HTERT RPE-1 (cell line): Measurements from ENCODE around the gene RNH1.

Experiments
- in situ Hi-C: fragments of 300-500 bp; cut with MboI; formaldehyde crosslinking; loops from 4 replicates; pipeline ENCODE4 v1.14.3; 2020; ENCODE audit warnings: low sequenced_read_pairs

RNH1 gene

GRCh38 chr11:537622-538430, 30.8 kb upstream of the RNH1 start:
- in situ Hi-C loops: no loop called here

DNA sequence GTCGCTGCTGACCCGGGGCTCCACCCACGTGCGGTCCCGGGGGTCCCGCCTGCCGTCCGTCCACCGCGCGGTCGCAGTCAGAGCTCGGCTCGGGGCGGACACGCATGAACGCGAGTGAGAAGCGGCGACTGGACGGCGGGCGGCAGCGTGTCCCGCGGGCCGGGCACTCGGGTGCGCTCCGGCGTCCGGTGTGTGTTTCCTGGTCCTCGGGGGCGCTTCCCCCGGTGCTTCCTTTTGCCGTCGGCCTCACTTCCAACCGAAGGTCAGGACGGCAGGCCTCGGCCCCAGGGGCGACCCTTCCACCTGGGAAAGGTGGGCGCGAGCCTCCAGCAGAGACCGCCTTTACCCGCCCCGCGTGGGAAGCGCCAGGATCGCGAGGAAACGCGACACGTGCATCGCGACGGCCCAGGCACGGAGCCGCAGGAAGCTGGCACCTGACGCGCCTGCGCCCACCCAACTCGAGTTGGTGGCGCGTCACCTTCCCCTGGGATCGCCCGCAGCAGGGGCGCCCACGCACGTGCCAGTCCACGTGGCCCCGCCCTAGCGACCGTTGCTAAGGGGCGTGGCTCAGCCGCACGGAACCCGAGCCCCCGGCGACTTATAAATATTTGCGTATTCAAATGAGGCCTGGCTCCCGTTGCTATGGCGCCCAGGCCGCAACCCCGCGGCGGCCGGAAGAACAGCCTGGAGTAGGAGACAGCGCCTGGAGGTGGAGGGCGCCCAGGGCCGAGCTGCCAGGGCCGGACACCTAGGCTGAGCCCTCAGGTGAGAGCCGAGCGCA, 30.0 kb upstream of the RNH1 start, which contains the start of gene LRRC56:
Gene LRRC56 (plus strand): TSS at position 687 of the 781 bp plus-strand sequence. CDS start 3,158 bp downstream, outside the sequence.
- in situ Hi-C loops: no loop called here

DNA sequence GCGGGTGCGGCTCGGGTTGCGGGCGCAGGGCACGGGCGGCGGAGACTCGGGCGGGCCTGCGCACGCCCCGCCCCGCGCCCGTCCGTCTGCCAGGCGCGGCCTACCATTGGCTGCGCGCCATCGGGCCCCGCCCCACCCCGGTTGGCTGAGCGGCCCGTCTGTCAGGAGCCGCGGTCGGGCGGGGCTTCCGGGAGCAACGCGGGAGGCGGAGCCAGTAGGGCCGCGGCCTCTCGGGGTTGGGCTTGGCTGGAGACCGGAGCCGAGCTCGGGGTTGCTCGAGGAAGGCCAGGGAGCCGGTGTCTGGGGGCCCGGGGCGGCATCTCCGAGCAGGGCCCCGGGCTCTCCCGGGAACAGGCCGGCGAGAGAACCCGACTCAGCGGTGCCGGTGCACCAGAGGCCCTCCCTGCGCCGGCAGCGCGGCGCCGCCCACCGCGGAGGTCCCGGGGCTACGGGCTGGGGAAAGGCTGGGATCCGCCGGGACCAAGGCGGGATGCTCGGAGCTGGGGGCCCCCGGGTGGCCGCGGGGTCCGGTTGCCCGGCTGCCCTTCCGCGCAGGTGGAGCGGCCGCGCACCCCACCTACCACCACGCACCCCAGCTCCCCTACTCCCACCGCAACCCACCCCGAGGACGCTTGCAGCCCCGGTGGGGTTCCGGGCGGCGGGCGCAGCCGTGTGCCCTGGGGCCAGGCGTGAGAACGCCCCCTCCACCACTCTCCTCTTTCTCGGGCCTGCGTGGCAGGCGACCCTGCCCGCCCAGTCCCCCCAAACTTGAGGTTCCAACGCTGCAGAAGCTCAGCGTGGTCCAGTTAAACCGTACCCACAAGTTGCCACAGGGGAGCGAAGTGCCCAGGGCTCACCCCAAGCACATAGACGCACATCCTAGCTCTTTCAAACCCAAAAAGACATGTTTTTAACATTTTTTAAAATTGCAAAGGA, 28.7 kb upstream of the RNH1 start, which contains the start of gene HRAS:
Gene HRAS (minus strand): TSS at position 58 of the 936 bp plus-strand sequence.
- in situ Hi-C loops: no loop called here

GRCh38 chr11:535210-535518, 28.1 kb upstream of the RNH1 start:
- in situ Hi-C loops: no loop called here

GRCh38 chr11:534396-535209, 27.6 kb upstream of the RNH1 start:
- in situ Hi-C loops: no loop called here

GRCh38 chr11:533586-534395, 26.7 kb upstream of the RNH1 start:
- in situ Hi-C loops: no loop called here

DNA sequence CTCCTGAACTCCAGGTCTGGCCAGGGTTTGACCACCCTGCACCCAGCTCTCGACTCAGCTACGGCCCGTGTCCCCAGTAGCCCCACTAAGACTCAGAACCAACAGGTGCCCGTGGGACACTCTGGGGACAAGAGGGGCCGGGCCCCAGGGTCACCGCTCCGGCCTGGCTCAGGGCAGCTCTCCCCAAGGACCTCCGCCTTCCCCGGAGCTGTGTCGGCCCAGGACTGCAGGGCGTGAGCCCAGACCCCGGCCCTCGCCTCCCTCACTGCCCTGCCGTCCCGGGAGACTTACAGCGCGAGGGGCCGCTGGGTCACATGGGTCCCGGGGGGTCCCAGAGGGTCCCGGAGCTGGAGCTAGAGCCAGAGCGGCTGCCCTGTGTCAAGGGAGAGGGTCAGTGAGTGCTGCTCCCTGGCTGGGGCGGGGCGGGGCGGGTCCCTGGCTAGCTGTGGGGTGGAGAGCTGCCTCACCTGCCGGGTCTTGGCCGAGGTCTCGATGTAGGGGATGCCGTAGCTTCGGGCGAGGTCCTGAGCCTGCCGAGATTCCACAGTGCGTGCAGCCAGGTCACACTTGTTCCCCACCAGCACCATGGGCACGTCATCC, 26.0 kb upstream of the RNH1 start:
- in situ Hi-C loops: no loop called here

- in situ Hi-C loops: no loop called here
Observed at GRCh38 chr11:532527-532985, 25.5 kb upstream of the RNH1 start.

- in situ Hi-C loops: no loop called here
Observed at GRCh38 chr11:531919-532526, 25.0 kb upstream of the RNH1 start.

DNA sequence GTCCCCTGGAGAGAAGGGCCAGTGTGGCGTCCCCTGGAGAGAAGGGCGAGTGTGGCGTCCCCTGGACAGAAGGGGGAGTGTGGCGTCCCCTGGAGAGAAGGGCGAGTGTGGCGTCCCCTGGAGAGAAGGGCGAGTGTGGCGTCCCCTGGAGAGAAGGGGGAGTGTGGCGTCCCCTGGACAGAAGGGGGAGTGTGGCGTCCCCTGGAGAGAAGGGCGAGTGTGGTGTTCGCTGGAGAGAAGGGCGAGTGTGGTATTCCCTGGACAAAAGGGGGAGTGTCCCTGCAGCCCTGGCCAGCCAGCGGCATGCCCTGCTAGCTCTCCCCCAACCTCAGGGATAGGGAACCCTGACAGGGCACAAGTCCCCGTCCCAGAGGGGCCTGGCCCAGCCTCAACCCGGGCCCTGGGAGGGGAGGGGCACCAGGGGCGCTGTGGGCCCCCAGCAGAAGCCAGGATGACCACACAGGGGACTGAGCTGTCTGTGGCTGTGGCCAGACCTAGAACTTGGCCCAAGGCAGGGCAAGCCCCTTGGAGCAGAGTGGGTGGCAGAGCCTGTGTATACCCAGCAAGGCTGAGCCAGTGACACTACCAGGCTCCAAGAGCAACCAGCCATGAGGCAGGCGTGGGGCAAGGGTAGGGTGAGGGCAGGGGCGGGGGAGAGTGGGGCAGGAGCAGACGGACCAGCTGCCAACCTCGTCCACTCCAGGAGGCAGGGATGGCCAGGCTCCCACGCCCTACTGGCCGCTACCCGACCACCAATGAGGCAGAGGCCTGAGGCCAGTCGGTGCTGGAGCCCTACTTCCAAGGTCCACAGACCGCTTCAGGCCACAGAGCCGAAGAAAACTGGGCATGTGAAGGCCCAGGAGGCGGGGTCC, 24.2 kb upstream of the RNH1 start:
- in situ Hi-C loops: no loop called here

- in situ Hi-C loops: no loop called here
Observed at GRCh38 chr11:529728-530411, 22.8 kb upstream of the RNH1 start.

GRCh38 chr11:528815-529727, 22.0 kb upstream of the RNH1 start:
- in situ Hi-C loops: no loop called here

GRCh38 chr11:528166-528814, 21.2 kb upstream of the RNH1 start:
- in situ Hi-C loops: no loop called here

- in situ Hi-C loops: no loop called here
Observed at GRCh38 chr11:526192-526591, 19.1 kb upstream of the RNH1 start.

DNA sequence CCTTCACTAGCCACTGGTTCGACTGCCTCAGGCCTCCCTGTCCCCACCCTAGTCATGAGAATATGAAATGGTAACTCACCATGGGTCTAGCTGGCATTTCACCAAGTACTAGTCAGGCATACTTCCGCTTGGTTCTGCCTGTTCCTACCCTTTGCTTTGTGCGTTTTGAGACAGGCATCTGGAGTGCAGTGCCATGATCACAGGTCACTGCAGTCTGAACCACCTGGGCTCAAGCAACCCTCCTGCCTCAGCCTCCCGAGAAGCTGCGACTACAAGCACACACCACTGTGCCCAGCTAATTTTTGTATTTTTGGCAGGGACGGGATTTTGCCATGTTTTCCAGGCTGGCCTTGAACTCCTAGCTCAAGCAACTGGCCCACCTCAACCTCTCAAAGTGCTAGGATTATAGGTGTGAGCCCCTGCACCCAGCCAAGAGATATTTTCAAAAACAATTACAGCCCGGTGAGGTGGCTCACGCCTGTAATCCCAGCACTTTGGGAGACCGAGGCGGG, 14.2 kb upstream of the RNH1 start:
- in situ Hi-C loops: no loop called here
